ENCODE measurements around the gene ZP1. TPM values are rescaled to one million over a fixed set of nuclear protein-coding genes. Genes with fewer than 3 reads are reported as not detected.
"Not testable (repeated sequence)": the region's sequence is repeated elsewhere in the genome, so short reads cannot be mapped to it uniquely, and the experiment has no call there.

Gene ZP1, protein sequence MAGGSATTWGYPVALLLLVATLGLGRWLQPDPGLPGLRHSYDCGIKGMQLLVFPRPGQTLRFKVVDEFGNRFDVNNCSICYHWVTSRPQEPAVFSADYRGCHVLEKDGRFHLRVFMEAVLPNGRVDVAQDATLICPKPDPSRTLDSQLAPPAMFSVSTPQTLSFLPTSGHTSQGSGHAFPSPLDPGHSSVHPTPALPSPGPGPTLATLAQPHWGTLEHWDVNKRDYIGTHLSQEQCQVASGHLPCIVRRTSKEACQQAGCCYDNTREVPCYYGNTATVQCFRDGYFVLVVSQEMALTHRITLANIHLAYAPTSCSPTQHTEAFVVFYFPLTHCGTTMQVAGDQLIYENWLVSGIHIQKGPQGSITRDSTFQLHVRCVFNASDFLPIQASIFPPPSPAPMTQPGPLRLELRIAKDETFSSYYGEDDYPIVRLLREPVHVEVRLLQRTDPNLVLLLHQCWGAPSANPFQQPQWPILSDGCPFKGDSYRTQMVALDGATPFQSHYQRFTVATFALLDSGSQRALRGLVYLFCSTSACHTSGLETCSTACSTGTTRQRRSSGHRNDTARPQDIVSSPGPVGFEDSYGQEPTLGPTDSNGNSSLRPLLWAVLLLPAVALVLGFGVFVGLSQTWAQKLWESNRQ
- polyA plus RNA-seq = 1 to 10 TPM in 1 of 3 donors, under 1 TPM in 2; 0.33 to 1.5 (median 0.79) TPM

GRCh38 chr11:60866911-60867870 lies at the start of gene ZP1:
ZP1 (plus strand) TSS chr11:60867542; CDS start chr11:60867562, 20 bp downstream.
- 58 to 84% (median 79%) methylated on average over 13 of the region's 13 CpGs for WGBS, 3 donors
- no peak within 1 kb of the TSS for H3K27ac ChIP-seq (ENCODE audit: low read depth, low read length)

DNA sequence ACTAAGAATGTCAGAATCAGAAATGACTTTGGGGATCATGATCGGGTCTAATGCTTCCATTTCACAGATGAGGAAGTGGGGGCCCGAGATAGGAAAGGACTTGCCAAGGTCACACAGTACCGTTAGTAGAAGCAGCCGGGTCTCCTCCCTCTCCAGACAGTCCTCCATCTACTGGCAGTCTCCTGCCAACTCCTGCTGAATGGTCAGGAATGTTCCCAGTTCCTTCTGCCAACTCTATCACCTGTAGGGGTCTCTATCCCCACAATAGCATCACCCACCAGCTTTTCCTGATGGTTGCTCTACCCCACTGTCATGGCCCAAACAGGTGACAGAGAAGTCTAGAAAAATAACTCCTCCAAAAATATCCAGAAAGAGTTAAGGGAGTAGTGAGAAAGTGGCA lies 49.3 kb upstream of the ZP1 start:
- no peak overlapping the region for H3K27ac ChIP-seq (ENCODE audit: low read depth, low read length)
- WGBS, 3 donors = 58 to 72% (median 66%) methylated on average over 4 of the region's 4 CpGs

GRCh38 chr11:60821827-60822599 lies 45.3 kb upstream of the ZP1 start:
- no peak overlapping the region for H3K27ac ChIP-seq (ENCODE audit: low read depth, low read length)
- 54 to 67% (median 62%) methylated on average over 15 of the region's 15 CpGs for WGBS, 3 donors

GRCh38 chr11:60823745-60824306 lies 43.5 kb upstream of the ZP1 start:
- not testable (repeated sequence) for H3K27ac ChIP-seq (ENCODE audit: low read depth, low read length)
- WGBS, 3 donors = 85 to 97% (median 94%) methylated on average over 5 of the region's 5 CpGs

- WGBS, 3 donors = 77 to 93% (median 84%) methylated on average over 5 of the region's 5 CpGs
- no peak overlapping the region for H3K27ac ChIP-seq (ENCODE audit: low read depth, low read length)
Measured at GRCh38 chr11:60825118-60825517, 42.2 kb upstream of the ZP1 start.

- H3K27ac ChIP-seq (ENCODE audit: low read depth, low read length) = no peak overlapping the region
- 72 to 77% (median 74%) methylated on average over 6 of the region's 6 CpGs for WGBS, 3 donors
Measured at GRCh38 chr11:60825790-60826189, 41.6 kb upstream of the ZP1 start.

GRCh38 chr11:60830478-60831142 lies 36.7 kb upstream of the ZP1 start:
- 39 to 46% (median 39%) methylated on average over 10 of the region's 10 CpGs for WGBS, 3 donors
- H3K27ac ChIP-seq (ENCODE audit: low read depth, low read length) = no peak overlapping the region

- no peak overlapping the region for H3K27ac ChIP-seq (ENCODE audit: low read depth, low read length)
- WGBS, 3 donors = 16 to 17% (median 17%) methylated on average over 8 of the region's 8 CpGs
Measured at GRCh38 chr11:60831143-60831500, 36.2 kb upstream of the ZP1 start.

GRCh38 chr11:60831501-60832079 lies 35.8 kb upstream of the ZP1 start:
- no peak overlapping the region for H3K27ac ChIP-seq (ENCODE audit: low read depth, low read length)
- 44 to 59% (median 47%) methylated on average over 7 of the region's 7 CpGs for WGBS, 3 donors

- H3K27ac ChIP-seq (ENCODE audit: low read depth, low read length) = no peak overlapping the region
- 53 to 56% (median 55%) methylated on average over 7 of the region's 7 CpGs for WGBS, 3 donors
Measured at GRCh38 chr11:60834742-60835533, 32.4 kb upstream of the ZP1 start.

GRCh38 chr11:60835534-60835846 lies 31.9 kb upstream of the ZP1 start:
- WGBS, 3 donors = 73 to 81% (median 77%) methylated on average over 3 of the region's 3 CpGs
- no peak overlapping the region for H3K27ac ChIP-seq (ENCODE audit: low read depth, low read length)

GRCh38 chr11:60836866-60837515 lies 30.4 kb upstream of the ZP1 start:
- WGBS, 3 donors = 57 to 80% (median 78%) methylated on average over 9 of the region's 9 CpGs
- H3K27ac ChIP-seq (ENCODE audit: low read depth, low read length) = no peak overlapping the region

DNA sequence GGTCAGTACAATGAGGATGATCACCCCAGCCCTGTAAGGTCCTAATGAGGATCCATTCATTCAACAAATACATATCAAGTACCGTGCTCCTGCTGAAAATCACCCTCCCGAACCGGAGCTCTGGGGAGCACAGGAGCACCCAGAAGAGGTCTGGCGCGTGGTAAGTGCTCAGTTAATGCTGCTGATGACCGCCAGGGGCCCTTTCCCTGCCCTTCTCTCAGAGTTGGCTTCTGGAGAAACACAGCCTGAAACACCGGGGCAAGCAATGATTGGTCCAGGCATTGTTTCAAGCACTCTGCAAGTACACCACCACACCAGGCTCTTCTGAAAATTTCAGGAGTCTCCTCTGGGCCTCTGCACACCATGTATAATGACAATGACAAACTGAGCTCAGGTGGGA lies 29.2 kb upstream of the ZP1 start:
- 77 to 93% (median 92%) methylated on average over 7 of the region's 7 CpGs for WGBS, 3 donors
- H3K27ac ChIP-seq (ENCODE audit: low read depth, low read length) = no peak overlapping the region

- H3K27ac ChIP-seq (ENCODE audit: low read depth, low read length) = no peak overlapping the region
- 63 to 83% (median 65%) methylated on average over 14 of the region's 14 CpGs for WGBS, 3 donors
Measured at GRCh38 chr11:60840470-60841430, 26.6 kb upstream of the ZP1 start.

Data from adipose tissue (tissue), 3 donors.